HUDEP-2 (cell line): Measurements from ENCODE around the gene PRMT5.
"Not testable (repeated sequence)": the region's sequence is repeated elsewhere in the genome, so short reads cannot be mapped to it uniquely, and the experiment has no call there.

Experiments used
- DNase-seq, 76 experiments: peaks; one replicate each; lab custom pipeline; 2025; ENCODE audit not compliant: unreplicated experiment in 76 of 76; lab: John Stamatoyannopoulos, UW

PRMT5 gene

GRCh38 chr14:22935156-22935555, 6.0 kb upstream of the PRMT5 start:
- DNase-seq: no peak

GRCh38 chr14:22932146-22932545, 3.0 kb upstream of the PRMT5 start:
- DNase-seq: no peak

GRCh38 chr14:22929961-22930364, 787 bp upstream of the PRMT5 start:
- DNase-seq: peak in 6 of 76 experiments; percentile 30 to 55 (median 40)

GRCh38 chr14:22928237-22929103, 706 bp downstream of the PRMT5 start:
- peak in 17 of 76 experiments; percentile 1 to 53 (median 14) for DNase-seq

- DNase-seq: no peak
Measured at GRCh38 chr14:22926316-22926715, 2.9 kb downstream of the PRMT5 start.

GRCh38 chr14:22925513-22925912, 3.7 kb downstream of the PRMT5 start:
- no peak for DNase-seq

- no peak for DNase-seq
Measured at GRCh38 chr14:22923746-22924145, 5.4 kb downstream of the PRMT5 start.

GRCh38 chr14:22922294-22922693, 6.9 kb downstream of the PRMT5 start:
- DNase-seq: no peak

GRCh38 chr14:22920697-22921096, 8.5 kb downstream of the PRMT5 start:
- DNase-seq: no peak

- DNase-seq: no peak
Measured at GRCh38 chr14:22919601-22919921, 9.6 kb downstream of the PRMT5 start.

GRCh38 chr14:22918804-22919600, 10.2 kb downstream of the PRMT5 start, which contains the start of gene RBM23:
Gene RBM23 (minus strand): TSS chr14:22919149.
- DNase-seq: peak; percentile 73 to 100 (median 99)

GRCh38 chr14:22915886-22916521, 13.2 kb downstream of the PRMT5 start:
- no peak for DNase-seq

GRCh38 chr14:22914836-22915235, 14.3 kb downstream of the PRMT5 start:
- not testable (repeated sequence) for DNase-seq

GRCh38 chr14:22910916-22911315, 18.3 kb downstream of the PRMT5 start:
- no peak for DNase-seq

GRCh38 chr14:22908601-22909000, 20.6 kb downstream of the PRMT5 start:
- DNase-seq: no peak

GRCh38 chr14:22907429-22907828, 21.7 kb downstream of the PRMT5 start:
- no peak for DNase-seq

GRCh38 chr14:22906073-22906472, 23.1 kb downstream of the PRMT5 start:
- DNase-seq: no peak

GRCh38 chr14:22905627-22906026, 23.5 kb downstream of the PRMT5 start:
- DNase-seq: no peak

- no peak for DNase-seq
Measured at GRCh38 chr14:22903742-22904087, 25.5 kb downstream of the PRMT5 start.

GRCh38 chr14:22901799-22902198, 27.4 kb downstream of the PRMT5 start:
- no peak for DNase-seq

GRCh38 chr14:22900081-22900799, 28.9 kb downstream of the PRMT5 start:
- peak in 67 of 76 experiments; percentile 2 to 79 (median 48) for DNase-seq
